ENCODE results near the gene ISCU. TPM values are rescaled to one million over a fixed set of nuclear protein-coding genes. Genes with fewer than 3 reads are reported as not detected.

The ISCU gene
- total RNA-seq, 1 experiment from 2014 or later: 86.7 TPM

Other genes with a start within 250 kb of the ISCU start
- not detected in 2 replicates for gene CMKLR1, start 223.3 kb upstream of the ISCU start, total RNA-seq (2014; rRNA removed; shearing (Covaris generic))
- 6.1 and 11.1 TPM in 2 replicates for gene FICD, start 47.3 kb upstream of the ISCU start, total RNA-seq (2014; rRNA removed; shearing (Covaris generic))
- 48.8 and 57.3 TPM in 2 replicates for gene SART3, start 1.4 kb upstream of the ISCU start, total RNA-seq (2014; rRNA removed; shearing (Covaris generic))
- 225 and 311 TPM in 2 replicates for gene TMEM119, start 35.5 kb downstream of the ISCU start, total RNA-seq (2014; rRNA removed; shearing (Covaris generic))
- 2.1 and 2.9 TPM in 2 replicates for gene SELPLG, start 71.3 kb downstream of the ISCU start, total RNA-seq (2014; rRNA removed; shearing (Covaris generic))
- gene CORO1C, start 168.9 kb downstream of the ISCU start, total RNA-seq (2014; rRNA removed; shearing (Covaris generic)): 82.1 and 136 TPM in 2 replicates

All from SJSA1 (cell line).